ENCODE data around the gene MED9. TPM values are rescaled to one million over a fixed set of nuclear protein-coding genes. Genes with fewer than 3 reads are reported as not detected.

MED9 gene
- total and polyA plus RNA-seq, 8 donors = 2.9 to 14.5 (median 11.7) TPM

GRCh38 chr17:17539591-17539990 lies 62.8 kb downstream of the MED9 start:
- Histone ChIP-seq H3K4me1 (peaks cover 38 to 64% (median 54%) of the 10 kb centered on the region in 4 donors), H3K36me3 (no peaks in the 10 kb centered on the region), H3K4me3 (no peak overlapping the region), H3K27ac (peak overlapping the region; percentile 63 to 87 (median 78)), H3K27me3 (no peaks in the 10 kb centered on the region), H3K9me3 (no peaks in the 10 kb centered on the region)
- intact Hi-C loops (cut with DNase I; ENCODE audit: low total_unique reads) = no loop called here
- 35 to 70% (median 53%) methylated on average over 7 to 10 of the region's 10 CpGs for WGBS, 5 donors
- no peak for DNase-seq
- TF ChIP-seq POLR2AphosphoS5 (IDR thresholded peaks at IDR 0.05) (no peak), CTCF (IDR thresholded peaks at IDR 0.05) (no peak), EP300 (IDR thresholded peaks at IDR 0.05) (no peak), POLR2A (IDR thresholded peaks at IDR 0.05) (no peak)

- DNase-seq = no peak
- WGBS, 5 donors = 60 to 69% (median 63%) methylated on average over 13 to 15 of the region's 15 CpGs
- Histone ChIP-seq H3K27ac (peak overlapping the region in 3 of 5 donors; percentile 17 to 87 (median 78)), H3K27me3 (no peaks in the 10 kb centered on the region), H3K4me3 (no peak overlapping the region), H3K36me3 (no peaks in the 10 kb centered on the region), H3K4me1 (peaks cover 38 to 64% (median 54%) of the 10 kb centered on the region in 4 donors), H3K9me3 (no peaks in the 10 kb centered on the region)
- no peak for TF ChIP-seq POLR2A (IDR thresholded peaks at IDR 0.05)
- TF ChIP-seq POLR2AphosphoS5 (IDR thresholded peaks at IDR 0.05) = no peak
- no peak for TF ChIP-seq EP300 (IDR thresholded peaks at IDR 0.05)
- no peak for TF ChIP-seq CTCF (IDR thresholded peaks at IDR 0.05)
- intact Hi-C loops (cut with DNase I; ENCODE audit: low total_unique reads) = no loop called here
These were observed 63.6 kb downstream of the MED9 start for GRCh38 chr17:17540278-17540906.

GRCh38 chr17:17540935-17541639 lies 64.3 kb downstream of the MED9 start:
- no peak for TF ChIP-seq EP300 (IDR thresholded peaks at IDR 0.05)
- no peak for TF ChIP-seq POLR2AphosphoS5 (IDR thresholded peaks at IDR 0.05)
- TF ChIP-seq POLR2A (IDR thresholded peaks at IDR 0.05) = no peak
- no peak for TF ChIP-seq CTCF (IDR thresholded peaks at IDR 0.05)
- H3K4me3 ChIP-seq = no peak overlapping the region
- no peaks in the 10 kb centered on the region for H3K9me3 ChIP-seq
- peaks cover 31 to 64% (median 54%) of the 10 kb centered on the region in 4 donors for H3K4me1 ChIP-seq
- H3K27ac ChIP-seq = peak overlapping the region in 1 of 5 donors; percentile 78
- no peaks in the 10 kb centered on the region for H3K36me3 ChIP-seq
- intact Hi-C loops (cut with DNase I; ENCODE audit: low total_unique reads) = no loop called here
- H3K27me3 ChIP-seq = no peaks in the 10 kb centered on the region
- 71 to 86% (median 79%) methylated on average over 11 to 23 of the region's 23 CpGs for WGBS, 5 donors
- DNase-seq = no peak

- DNase-seq = no peak
- TF ChIP-seq POLR2AphosphoS5 (IDR thresholded peaks at IDR 0.05) (no peak), POLR2A (IDR thresholded peaks at IDR 0.05) (no peak), CTCF (IDR thresholded peaks at IDR 0.05) (no peak), EP300 (IDR thresholded peaks at IDR 0.05) (no peak)
These were observed 64.8 kb downstream of the MED9 start for GRCh38 chr17:17541640-17542001.

More at GRCh38 chr17:17541640-17542001, 64.8 kb downstream of the MED9 start:
- intact Hi-C loops (cut with DNase I; ENCODE audit: low total_unique reads) = no loop called here
- Histone ChIP-seq H3K36me3 (no peaks in the 10 kb centered on the region), H3K4me1 (peaks cover 26 to 64% (median 51%) of the 10 kb centered on the region in 4 donors), H3K27ac (no peak overlapping the region), H3K27me3 (no peaks in the 10 kb centered on the region), H3K4me3 (no peak overlapping the region), H3K9me3 (no peaks in the 10 kb centered on the region)
- 65 to 82% (median 76%) methylated on average over 5 of the region's 5 CpGs for WGBS, 5 donors

Small RNA genes lying within 50 kb of the gene (small RNA-seq; reads per million reads assigned to genes)
- 0 reads per million in 4 donors for gene RF00019

Other genes starting within 250 kb of the MED9 start
- gene FLCN, start 239.8 kb upstream of the MED9 start, total RNA-seq = 100 to 1,000 TPM in 2 of 5 donors, 10 to 100 TPM in 3; 41.6 to 378 (median 65.8) TPM
- 10 to 100 TPM in 1 of 3 donors, 1 to 10 TPM in 2; 6.9 to 11.8 (median 9.8) TPM for gene FLCN, start 239.8 kb upstream of the MED9 start, polyA plus RNA-seq
- 100 to 1,000 TPM in 2 of 5 donors, 10 to 100 TPM in 3; 11.1 to 291 (median 62.1) TPM for gene COPS3, start 195.8 kb upstream of the MED9 start, total RNA-seq
- 10 to 100 TPM; 40.6 to 55.0 (median 42.2) TPM for gene COPS3, start 195.8 kb upstream of the MED9 start, polyA plus RNA-seq
- 1 to 10 TPM in 2 of 5 donors, under 1 TPM in 1, not detected in 2; 0.72 to 6.6 (median 2.2) TPM for gene NT5M, start 173.6 kb upstream of the MED9 start, total RNA-seq
- gene NT5M, start 173.6 kb upstream of the MED9 start, polyA plus RNA-seq = 1 to 10 TPM; 1.5 to 4.4 (median 3.3) TPM
- gene RASD1, start 19.4 kb downstream of the MED9 start, total RNA-seq = 10 to 100 TPM in 4 of 5 donors, 1 to 10 TPM in 1; 3.7 to 72.9 (median 25.0) TPM
- 10 to 100 TPM in 2 of 3 donors, 1 to 10 TPM in 1; 9.5 to 15.0 (median 10.7) TPM for gene RASD1, start 19.4 kb downstream of the MED9 start, polyA plus RNA-seq
- gene PEMT, start 114.7 kb downstream of the MED9 start, total RNA-seq = 10 to 100 TPM in 4 of 5 donors, 1 to 10 TPM in 1; 7.0 to 44.6 (median 30.3) TPM
- 10 to 100 TPM; 13.3 to 38.1 (median 23.7) TPM for gene PEMT, start 114.7 kb downstream of the MED9 start, polyA plus RNA-seq
- 10 to 100 TPM; 19.1 to 94.5 (median 46.9) TPM for gene RAI1, start 204.5 kb downstream of the MED9 start, total RNA-seq
- 10 to 100 TPM in 2 of 3 donors, 1 to 10 TPM in 1; 4.6 to 12.5 (median 12.0) TPM for gene RAI1, start 204.5 kb downstream of the MED9 start, polyA plus RNA-seq